HEK293 (cell line): ENCODE measurements around the gene ZYX.
"Not testable (repeated sequence)": the region's sequence is repeated elsewhere in the genome, so short reads cannot be mapped to it uniquely, and the experiment has no call there.

ENCODE experiments used
- CTCF ChIA-PET: fragments of 350-600 bp; formaldehyde crosslinking; extraction: SDS; loops from one replicate; lab custom pipeline; 2021; ENCODE audit warnings: antibody characterized with exemption; lab: Yijun Ruan, JAX
- POLR2A ChIA-PET: fragments of 300-600 bp; formaldehyde crosslinking; extraction: SDS; loops from one replicate; lab custom pipeline; 2020; ENCODE audit warnings: antibody characterized with exemption, inconsistent platforms; lab: Yijun Ruan, JAX
- H3K27ac ChIP-seq: fragments of 200-500 bp; sonication (Bioruptor generic); 2 replicates; pipeline ENCODE4 v1.5.1; 2014; ENCODE audit warnings: low read depth, low read length, control low read depth, inconsistent platforms; ENCODE audit errors: extremely low read depth
- H3K36me3 ChIP-seq, 2 experiments: fragments of 200-500 bp in 1 of 2; sonication (Bioruptor generic) in 1 of 2; 1 replicate in 1 of 2; 2 replicates in 1 of 2; pipeline ENCODE4 v1.5.1; 2014 to 2017; ENCODE audit warnings: inconsistent platforms in 2 of 2, low read length in 2 of 2; ENCODE audit not compliant: control insufficient read depth in 2 of 2, insufficient read depth in 1 of 2
- H3K4me1 ChIP-seq: fragments of 200-500 bp; sonication (Bioruptor generic); 2 replicates; pipeline ENCODE4 v1.5.1; 2014; ENCODE audit warnings: mild to moderate bottlenecking, low read length, inconsistent platforms; ENCODE audit not compliant: control insufficient read depth, insufficient read depth
- H3K4me3 ChIP-seq: 2 replicates; pipeline ENCODE4 v1.5.1; 2011; ENCODE audit warnings: low read depth, mild to moderate bottlenecking, control low read depth, low read length, moderate library complexity
- H3K9me3 ChIP-seq: fragments of 200-500 bp; sonication (Bioruptor generic); 2 replicates; pipeline ENCODE4 v1.5.1; 2014; ENCODE audit warnings: low read depth, low read length, inconsistent platforms; ENCODE audit not compliant: control insufficient read depth, insufficient read depth
- CTCF ChIP-seq: fragments of 450-650 bp; formaldehyde crosslinking; IDR thresholded peaks from 2 replicates; pipeline ENCODE4 v1.5.1; 2016; ENCODE audit warnings: missing biosample characterization, missing genetic modification characterization
- SCRT2 ChIP-seq: fragments of 450-650 bp; formaldehyde crosslinking; IDR thresholded peaks from 2 replicates; pipeline ENCODE4 v1.5.1; 2016; ENCODE audit warnings: missing biosample characterization, missing genetic modification characterization
- SETDB1 ChIP-seq: IDR thresholded peaks from one replicate; pipeline ENCODE4 v1.6.1; 2017; ENCODE audit warnings: mild to moderate bottlenecking, low read length, moderate library complexity, mixed read lengths; ENCODE audit not compliant: insufficient read length
- TSHZ1 ChIP-seq: fragments of 450-650 bp; formaldehyde crosslinking; IDR thresholded peaks from 2 replicates; pipeline ENCODE4 v1.5.1; 2016; ENCODE audit warnings: missing biosample characterization, missing genetic modification characterization, borderline replicate concordance
- YY1 ChIP-seq: fragments of 450-650 bp; formaldehyde crosslinking; IDR thresholded peaks from 2 replicates; pipeline ENCODE4 v1.5.1; 2018; ENCODE audit warnings: missing biosample characterization, missing genetic modification characterization
- ZFHX2 ChIP-seq: fragments of 450-650 bp; formaldehyde crosslinking; conservative IDR thresholded peaks from 2 replicates; pipeline ENCODE4 v1.5.1; 2016; ENCODE audit warnings: missing biosample characterization, missing genetic modification characterization
- ZFP37 ChIP-seq: fragments of 450-650 bp; formaldehyde crosslinking; IDR thresholded peaks from 2 replicates; pipeline ENCODE4 v1.5.1; 2016; ENCODE audit warnings: missing biosample characterization, missing genetic modification characterization
- ZNF16 ChIP-seq: fragments of 450-650 bp; formaldehyde crosslinking; IDR thresholded peaks from 2 replicates; pipeline ENCODE4 v1.5.1; 2016; ENCODE audit warnings: low read depth, missing biosample characterization, missing genetic modification characterization
- ZNF280C ChIP-seq: fragments of 450-650 bp; formaldehyde crosslinking; IDR thresholded peaks from 2 replicates; pipeline ENCODE4 v1.5.1; 2016; ENCODE audit warnings: missing biosample characterization, missing genetic modification characterization
- ZNF350 ChIP-seq: fragments of 450-650 bp; formaldehyde crosslinking; IDR thresholded peaks from 2 replicates; pipeline ENCODE4 v1.5.0; 2017; ENCODE audit warnings: missing biosample characterization, mild to moderate bottlenecking, missing genetic modification characterization
- ZNF366 ChIP-seq: fragments of 450-650 bp; formaldehyde crosslinking; conservative IDR thresholded peaks from 2 replicates; pipeline ENCODE4 v1.5.1; 2016; ENCODE audit warnings: missing biosample characterization, missing genetic modification characterization
- ZNF600 ChIP-seq: fragments of 450-650 bp; formaldehyde crosslinking; IDR thresholded peaks from 2 replicates; pipeline ENCODE4 v1.5.1; 2016; ENCODE audit warnings: missing biosample characterization, missing genetic modification characterization
- ZNF623 ChIP-seq: fragments of 450-650 bp; formaldehyde crosslinking; IDR thresholded peaks from 2 replicates; pipeline ENCODE4 v1.5.1; 2016; ENCODE audit warnings: missing biosample characterization, missing genetic modification characterization
- ZNF654 ChIP-seq: fragments of 450-650 bp; formaldehyde crosslinking; IDR thresholded peaks from 2 replicates; pipeline ENCODE4 v1.5.1; 2016; ENCODE audit warnings: low read depth, missing biosample characterization, missing genetic modification characterization
- ZXDB ChIP-seq: fragments of 450-650 bp; formaldehyde crosslinking; IDR thresholded peaks from 2 replicates; pipeline ENCODE4 v1.5.1; 2016; ENCODE audit warnings: missing biosample characterization, missing genetic modification characterization

The ZYX gene

GRCh38 chr7:143391462-143392404 is 10.6 kb downstream of the ZYX start:
- ChIA-PET CTCF (interaction anchor here (0.5 to 2.2 kb wide), 3 partner anchors 12 to 87 kb away, joined by 3 to 6 read pairs (median 3); no protein-coding TSS in a partner anchor), POLR2A (interaction anchor here (0.8 to 2.4 kb wide), 5 partner anchors 8 to 128 kb away, joined by 3 to 10 read pairs (median 6); no protein-coding TSS in a partner anchor)
- Histone ChIP-seq H3K4me1 (no peaks in the 10 kb centered on the region), H3K36me3 (peaks cover 0 to 57% of the 10 kb centered on the region in 2 experiments; a peak in 1 of 3 replicates), H3K27ac (no peak overlapping the region), H3K9me3 (no peaks in the 10 kb centered on the region), H3K4me3 (no peak overlapping the region)
- TF ChIP-seq ZNF350 (no peak), ZXDB (no peak), ZNF16 (tag by site-specific recombination) (no peak), ZNF600 (tag by site-specific recombination) (peak; percentile 17; the same call in 1 of the 2 replicates)

GRCh38 chr7:143392427-143392826 is 11.3 kb downstream of the ZYX start:
- H3K4me1 ChIP-seq, H3K4me3 ChIP-seq, H3K27ac ChIP-seq, H3K9me3 ChIP-seq: not testable (repeated sequence)
- POLR2A ChIA-PET, result interaction anchor here (0.7 to 2.4 kb wide), 7 partner anchors 8 to 127 kb away, joined by 3 to 10 read pairs (median 6); no protein-coding TSS in a partner anchor
- peaks cover 0 to 51% of the 10 kb centered on the region in 2 experiments; a peak in 1 of 3 replicates for H3K36me3 ChIP-seq
- CTCF ChIA-PET, result interaction anchor here (0.5 to 2.2 kb wide), 4 partner anchors 9 to 88 kb away, joined by 3 to 7 read pairs (median 4); no protein-coding TSS in a partner anchor

- POLR2A ChIA-PET, result interaction anchor here (0.7 to 2.4 kb wide), 6 partner anchors 8 to 127 kb away, joined by 3 to 10 read pairs (median 6); no protein-coding TSS in a partner anchor
- Histone ChIP-seq H3K27ac (no peak overlapping the region), H3K4me1 (no peaks in the 10 kb centered on the region), H3K36me3 (peaks cover 0 to 47% of the 10 kb centered on the region in 2 experiments; a peak in 1 of 3 replicates), H3K9me3 (no peaks in the 10 kb centered on the region), H3K4me3 (no peak overlapping the region)
- TF ChIP-seq ZXDB (no peak), ZNF600 (tag by site-specific recombination) (peak; percentile 74; the same call in 1 of the 2 replicates)
- CTCF ChIA-PET, result interaction anchor here (1.6 to 2.2 kb wide), 3 partner anchors 9 to 23 kb away, joined by 3 to 7 read pairs (median 6); no protein-coding TSS in a partner anchor
Measured at GRCh38 chr7:143392875-143393266, 11.7 kb downstream of the ZYX start.

GRCh38 chr7:143393267-143394041 is 12.3 kb downstream of the ZYX start:
- CTCF ChIA-PET, result interaction anchor here (0.6 to 2.2 kb wide), 4 partner anchors 10 to 69 kb away, joined by 3 to 7 read pairs (median 5); no protein-coding TSS in a partner anchor
- TF ChIP-seq SETDB1, result no peak
- no peak for TF ChIP-seq YY1 (tag by site-specific recombination)
- TF ChIP-seq ZNF654 (tag by site-specific recombination), result no peak
- no peak for TF ChIP-seq CTCF
- no peak for TF ChIP-seq ZFP37 (tag by site-specific recombination)
- TF ChIP-seq TSHZ1 (tag by site-specific recombination), result no peak
- TF ChIP-seq ZNF600 (tag by site-specific recombination), result peak; percentile 48; the same call in 1 of the 2 replicates
- no peak for TF ChIP-seq ZNF280C
- TF ChIP-seq ZNF366 (tag by site-specific recombination), result no peak
- TF ChIP-seq SCRT2 (tag by site-specific recombination), result no peak
- 0 out of 2 replicates have a peak, but pooled peaks have one; percentile 29 for TF ChIP-seq ZFHX2 (tag by site-specific recombination)
- no peak for TF ChIP-seq ZNF623

More at GRCh38 chr7:143393267-143394041, 12.3 kb downstream of the ZYX start:
- no peaks in the 10 kb centered on the region for H3K4me1 ChIP-seq
- H3K36me3 ChIP-seq, result peaks cover 0 to 41% of the 10 kb centered on the region in 2 experiments; a peak in 1 of 3 replicates
- H3K9me3 ChIP-seq, result no peaks in the 10 kb centered on the region
- no peak overlapping the region for H3K4me3 ChIP-seq
- H3K27ac ChIP-seq, result no peak overlapping the region
- POLR2A ChIA-PET, result interaction anchor here (1.5 to 2.4 kb wide), 4 partner anchors 9 to 126 kb away, joined by 3 to 10 read pairs (median 6); no protein-coding TSS in a partner anchor
